ENCODE results near the gene NCF4.

DNA sequence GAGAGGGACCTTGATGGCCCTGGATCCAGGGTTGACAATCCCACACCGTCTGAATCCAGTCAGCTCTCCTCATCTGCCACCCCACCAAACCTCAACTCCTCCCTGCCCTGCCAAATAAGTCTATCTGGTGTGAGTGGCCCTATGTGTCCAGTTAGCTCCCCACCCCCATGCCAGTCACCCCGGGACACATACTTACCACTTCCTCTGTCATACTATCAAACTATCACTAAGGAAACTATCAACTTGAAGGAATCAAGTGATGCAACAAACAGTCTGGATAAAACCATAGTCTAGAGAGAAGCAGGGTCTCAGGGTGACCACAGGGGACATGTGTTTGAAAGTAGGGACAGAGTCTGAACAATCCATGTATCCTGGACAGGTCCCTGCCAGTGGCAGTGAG is 39.4 kb downstream of the NCF4 start:
- TF ChIP-seq POLR2A (IDR thresholded peaks at IDR 0.05): no peak
- TF ChIP-seq, protein P1, sequence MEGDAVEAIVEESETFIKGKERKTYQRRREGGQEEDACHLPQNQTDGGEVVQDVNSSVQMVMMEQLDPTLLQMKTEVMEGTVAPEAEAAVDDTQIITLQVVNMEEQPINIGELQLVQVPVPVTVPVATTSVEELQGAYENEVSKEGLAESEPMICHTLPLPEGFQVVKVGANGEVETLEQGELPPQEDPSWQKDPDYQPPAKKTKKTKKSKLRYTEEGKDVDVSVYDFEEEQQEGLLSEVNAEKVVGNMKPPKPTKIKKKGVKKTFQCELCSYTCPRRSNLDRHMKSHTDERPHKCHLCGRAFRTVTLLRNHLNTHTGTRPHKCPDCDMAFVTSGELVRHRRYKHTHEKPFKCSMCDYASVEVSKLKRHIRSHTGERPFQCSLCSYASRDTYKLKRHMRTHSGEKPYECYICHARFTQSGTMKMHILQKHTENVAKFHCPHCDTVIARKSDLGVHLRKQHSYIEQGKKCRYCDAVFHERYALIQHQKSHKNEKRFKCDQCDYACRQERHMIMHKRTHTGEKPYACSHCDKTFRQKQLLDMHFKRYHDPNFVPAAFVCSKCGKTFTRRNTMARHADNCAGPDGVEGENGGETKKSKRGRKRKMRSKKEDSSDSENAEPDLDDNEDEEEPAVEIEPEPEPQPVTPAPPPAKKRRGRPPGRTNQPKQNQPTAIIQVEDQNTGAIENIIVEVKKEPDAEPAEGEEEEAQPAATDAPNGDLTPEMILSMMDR (IDR thresholded peaks at IDR 0.05): no peak

Measured in uterus (tissue), 2 donors.